HG03571 (cell line): Measurements from ENCODE around the gene PPP1R9B.

Experiments used
- ATAC-seq: cut with Tn5 transposase; IDR thresholded peaks from one replicate; pipeline ENCODE4 v1.9.1; 2021; ENCODE audit not compliant: unreplicated experiment

Gene PPP1R9B

GRCh38 chr17:50129353-50129727 lies 21.1 kb downstream of the PPP1R9B start:
- no peak for ATAC-seq

- no peak for ATAC-seq
These were observed 21.8 kb downstream of the PPP1R9B start for GRCh38 chr17:50128441-50129352.

GRCh38 chr17:50127697-50128361 lies 22.6 kb downstream of the PPP1R9B start:
- ATAC-seq, result no peak

GRCh38 chr17:50125420-50125997 lies 25.0 kb downstream of the PPP1R9B start:
- ATAC-seq, result no peak

GRCh38 chr17:50123649-50124349 lies 26.7 kb downstream of the PPP1R9B start:
- no peak for ATAC-seq

- ATAC-seq, result no peak
These were observed 27.5 kb downstream of the PPP1R9B start for GRCh38 chr17:50122945-50123344.

GRCh38 chr17:50120475-50121253 lies 29.8 kb downstream of the PPP1R9B start:
- ATAC-seq, result no peak

- ATAC-seq, result no peak
These were observed 31.7 kb downstream of the PPP1R9B start for GRCh38 chr17:50118828-50119218.

- no peak for ATAC-seq
These were observed 32.2 kb downstream of the PPP1R9B start for GRCh38 chr17:50118076-50118827.

GRCh38 chr17:50117202-50118051 lies 33.0 kb downstream of the PPP1R9B start:
- no peak for ATAC-seq

GRCh38 chr17:50115756-50116155 lies 34.7 kb downstream of the PPP1R9B start:
- no peak for ATAC-seq

GRCh38 chr17:50114849-50115357 lies 35.6 kb downstream of the PPP1R9B start:
- no peak for ATAC-seq

- ATAC-seq, result no peak
These were observed 36.1 kb downstream of the PPP1R9B start for GRCh38 chr17:50114401-50114800.

- no peak for ATAC-seq
These were observed 36.7 kb downstream of the PPP1R9B start for GRCh38 chr17:50113624-50114320.

GRCh38 chr17:50112694-50113093 lies 37.8 kb downstream of the PPP1R9B start:
- no peak for ATAC-seq

- no peak for ATAC-seq
These were observed 38.5 kb downstream of the PPP1R9B start for GRCh38 chr17:50111673-50112655.
